GM12872 (cell line): ENCODE data around the gene NUDCD2.

Experiments
- CTCF ChIP-seq: IDR thresholded peaks from 3 replicates; pipeline ENCODE4 v1.5.1; 2011; ENCODE audit warnings: low read depth, mild to moderate bottlenecking, low read length, moderate library complexity; ENCODE audit not compliant: insufficient read depth

Gene NUDCD2

GRCh38 chr5:163459819-163460561 lies at the start of gene NUDCD2:
Gene NUDCD2 (minus strand): TSS chr5:163460102. CDS start chr5:163460050, 52 bp downstream.
- peak; percentile 26; the same call in 1 of the 3 replicates for TF ChIP-seq CTCF

GRCh38 chr5:163509291-163509951 lies 49.5 kb upstream of the NUDCD2 start:
- no peak for TF ChIP-seq CTCF

- TF ChIP-seq CTCF, result no peak
Measured at GRCh38 chr5:163508753-163509152, 48.9 kb upstream of the NUDCD2 start.

GRCh38 chr5:163506726-163507125 lies 46.8 kb upstream of the NUDCD2 start:
- TF ChIP-seq CTCF, result no peak

- no peak for TF ChIP-seq CTCF
Measured at GRCh38 chr5:163506095-163506457, 46.2 kb upstream of the NUDCD2 start.

- peak; percentile 51 for TF ChIP-seq CTCF
Measured at GRCh38 chr5:163505368-163506094, 45.6 kb upstream of the NUDCD2 start, which contains the start of gene MAT2B. Gene MAT2B (plus strand): TSS chr5:163505619. CDS start chr5:163505687, 68 bp downstream.

DNA sequence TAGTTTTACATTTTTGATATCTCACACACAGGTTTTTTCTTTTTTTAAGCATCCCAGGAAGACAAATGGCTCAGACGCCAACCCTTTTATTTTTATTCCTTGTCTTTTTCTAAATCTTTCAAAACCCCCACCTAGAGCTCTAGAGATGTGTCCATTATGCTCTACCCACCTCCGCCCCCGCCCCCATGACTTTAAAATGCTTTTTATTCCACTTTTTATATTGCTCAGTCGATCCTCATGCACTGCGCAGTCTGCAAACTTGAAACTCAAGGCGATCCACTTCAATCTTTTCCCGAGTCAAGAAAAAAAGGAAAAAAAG lies 45.1 kb upstream of the NUDCD2 start:
- no peak for TF ChIP-seq CTCF
